T-cell (primary cell): Measurements from ENCODE around the gene MTERF2. TPM values are rescaled to one million over a fixed set of nuclear protein-coding genes. Genes with fewer than 3 reads are reported as not detected.
"Not testable (repeated sequence)": the region's sequence is repeated elsewhere in the genome, so short reads cannot be mapped to it uniquely, and the experiment has no call there.

Experiments used
- ATAC-seq, 4 experiments: fragments of 200-7000 bp in 3 of 4; fragments of 150-1000 bp in 1 of 4; cut with Tn5 transposase; replicated peaks in 1 of 4; 1 replicate in 3 of 4; 2 replicates in 1 of 4; pipeline ENCODE4 v1.10.0; 2021; ENCODE audit warnings: moderate library complexity in 3 of 4, mild to moderate bottlenecking in 2 of 4, moderate number of reproducible peaks in 1 of 4
- CTCF ChIA-PET, 2 donors: fragments of 300-600 bp; sonication (Branson Sonifier 250); formaldehyde crosslinking; loops; one replicate each; lab custom pipeline; 2022; ENCODE audit warnings: antibody characterized with exemption in 2 of 2; lab: Charles Lee
- POLR2A ChIA-PET, 2 donors: fragments of 300-600 bp; sonication (Branson Sonifier 250); formaldehyde crosslinking; loops; one replicate each; lab custom pipeline; 2022; ENCODE audit warnings: antibody characterized with exemption in 2 of 2; lab: Charles Lee
- DNase-seq, 35 experiments: peaks; one replicate each; pipeline versions ENCODE4 v3.0.0 to v3.0.0-alpha.2; 2013 to 2023
- H3K27ac ChIP-seq: one replicate; pipeline ENCODE4 v1.5.1; 2013; ENCODE audit warnings: low read length
- H3K27me3 ChIP-seq, 2 experiments: replicated peaks in 1 of 2; 1 replicate in 1 of 2; 2 replicates in 1 of 2; pipeline versions ENCODE4 v1.6.1 to v1.7.0; 2013; ENCODE audit warnings: low read length in 1 of 2, mixed read lengths in 1 of 2; ENCODE audit not compliant: control insufficient read depth in 2 of 2, insufficient read depth in 2 of 2; ENCODE audit errors: extremely low read depth in 1 of 2
- H3K36me3 ChIP-seq, 2 donors: 1 replicate in 1 of 2; 2 replicates in 1 of 2; pipeline versions ENCODE4 v1.6.1 to v1.7.0; 2013; ENCODE audit warnings: low read length in 1 of 2; ENCODE audit not compliant: control insufficient read depth in 2 of 2, insufficient read depth in 1 of 2; ENCODE audit errors: extremely low read depth in 1 of 2
- H3K4me1 ChIP-seq, 2 experiments: 1 replicate in 1 of 2; 2 replicates in 1 of 2; pipeline versions ENCODE4 v1.6.1 to v1.7.0; 2013; ENCODE audit warnings: low read length in 2 of 2, mixed read lengths in 1 of 2; ENCODE audit not compliant: insufficient read depth in 2 of 2, control insufficient read depth in 1 of 2; ENCODE audit errors: extremely low read depth in 1 of 2
- H3K4me3 ChIP-seq, 2 donors: 1 replicate in 1 of 2; 2 replicates in 1 of 2; pipeline versions ENCODE4 v1.5.1 to v1.7.0; 2013; ENCODE audit warnings: mild to moderate bottlenecking in 2 of 2, low read length in 1 of 2, moderate library complexity in 1 of 2; ENCODE audit not compliant: control insufficient read depth in 1 of 2; ENCODE audit errors: extremely low read depth in 1 of 2
- H3K9me3 ChIP-seq: 2 replicates; pipeline ENCODE4 v1.7.0; 2013
- H3K27ac Mint-ChIP-seq, 2 donors: one replicate each; pipeline ENCODE4 v1.8.0; 2020 to 2021; ENCODE audit warnings: mild to moderate bottlenecking in 2 of 2, mixed read lengths in 2 of 2
- H3K27me3 Mint-ChIP-seq, 2 donors: one replicate each; pipeline ENCODE4 v1.8.0; 2021 to 2022; ENCODE audit warnings: mixed read lengths in 2 of 2
- H3K36me3 Mint-ChIP-seq: one replicate; pipeline ENCODE4 v1.8.0; 2021; ENCODE audit warnings: mixed read lengths
- H3K4me1 Mint-ChIP-seq, 3 donors: one replicate each; pipeline ENCODE4 v1.8.0; 2020 to 2022; ENCODE audit warnings: mixed read lengths in 3 of 3, mild to moderate bottlenecking in 1 of 3
- H3K4me3 Mint-ChIP-seq, 3 donors: one replicate each; pipeline ENCODE4 v1.8.0; 2020 to 2022; ENCODE audit warnings: mild to moderate bottlenecking in 3 of 3, mixed read lengths in 3 of 3, moderate library complexity in 3 of 3
- H3K9me3 Mint-ChIP-seq, 3 donors: one replicate each; pipeline ENCODE4 v1.8.0; 2020 to 2022; ENCODE audit warnings: mixed read lengths in 3 of 3
- WGBS: methylation state at CpG from one replicate; pipeline ENCODE4 v1.1.5; 2013; ENCODE audit warnings: missing lambda C conversion rate; ENCODE audit not compliant: insufficient coverage; 5-methylcytosine and 5-hydroxymethylcytosine counted together
- total RNA-seq, 35 experiments: library from RNA in 6 of 35; stranded (reverse) in 6 of 35; fragments of 120-200 nt in 1 of 35; gene quantifications; one replicate each; pipeline versions ENCODE4 v1.2.1 to v1.2.4 and lab custom pipeline; 2013 to 2026

Gene MTERF2
- total RNA-seq, 5 donors from 2014 or later (not counting 1 experiment from before 2014, with no cell fraction given), result 7.4 to 11.5 (median 8.8) TPM

DNA sequence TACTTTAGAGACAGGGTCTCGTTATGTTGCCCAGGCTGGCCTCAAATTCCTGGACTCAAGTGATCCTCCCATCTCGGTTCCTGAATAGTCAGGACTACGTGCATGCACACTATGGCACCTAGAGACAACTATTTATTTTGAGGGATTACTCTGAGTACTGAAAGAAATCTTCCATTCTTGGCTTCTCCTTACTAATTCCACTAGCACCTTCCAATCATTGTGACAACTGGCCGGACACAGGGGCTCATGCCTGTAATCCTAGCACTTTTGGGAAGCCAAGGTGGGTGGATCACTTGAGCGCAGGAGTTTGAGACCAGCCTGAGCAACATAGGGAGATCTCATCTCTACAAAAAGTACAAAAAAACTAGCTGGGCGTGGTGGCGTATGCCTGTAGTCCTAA is 42.1 kb upstream of the MTERF2 start:
- Histone ChIP-seq H3K27me3 (no peaks in the 10 kb centered on the region), H3K36me3 (no peaks in the 10 kb centered on the region), H3K27ac (peak overlapping the region; percentile 92), H3K4me1 (peaks cover 0 to 8% of the 10 kb centered on the region in 2 experiments), H3K9me3 (no peaks in the 10 kb centered on the region), H3K4me3 (no peak overlapping the region)
- no peaks in the 10 kb centered on the region for H3K9me3 Mint-ChIP-seq
- DNase-seq (no peak), ATAC-seq (no peak)
- peaks cover 42 to 74% (median 59%) of the 10 kb centered on the region in 3 donors for H3K4me1 Mint-ChIP-seq
- peak overlapping the region; percentile 44 to 61 for H3K27ac Mint-ChIP-seq
- no peaks in the 10 kb centered on the region for H3K27me3 Mint-ChIP-seq
- peaks cover 7% of the 10 kb centered on the region for H3K36me3 Mint-ChIP-seq
- CTCF ChIA-PET, result interaction anchor here in 1 of 2 donors (0.7 kb wide), 1 partner anchor 32 kb away, joined by 7 read pairs; no protein-coding TSS in a partner anchor
- POLR2A ChIA-PET, result no interaction called here
- WGBS, result 100% methylated on average over 3 of the region's 7 CpGs
- no peak overlapping the region for H3K4me3 Mint-ChIP-seq

- H3K27me3 Mint-ChIP-seq, result no peaks in the 10 kb centered on the region
- POLR2A ChIA-PET, result interaction anchor here (0.6 to 0.8 kb wide), 5 partner anchors 18 to 726 kb away, joined by 3 to 4 read pairs (median 3); partner anchors contain the start of gene MTERF2 (in 1 of the 2)
- peak overlapping the region; percentile 94 to 95 for H3K27ac Mint-ChIP-seq
- CTCF ChIA-PET, result interaction anchor here in 1 of 2 donors (1.0 to 1.1 kb wide), 2 partner anchors 59 to 64 kb away, joined by 3 to 9 read pairs; no protein-coding TSS in a partner anchor
- H3K27me3 ChIP-seq, result no peaks in the 10 kb centered on the region
- peak overlapping the region; percentile 15 to 61 (median 31) for H3K4me3 Mint-ChIP-seq
- H3K4me1 ChIP-seq, result peaks cover 0 to 8% of the 10 kb centered on the region in 2 experiments
- no peaks in the 10 kb centered on the region for H3K9me3 ChIP-seq
- peaks cover 34 to 79% (median 61%) of the 10 kb centered on the region in 3 donors for H3K4me1 Mint-ChIP-seq
- WGBS, result no CpG with 5 or more reads among the region's 2 CpGs
- H3K4me3 ChIP-seq, result no peak overlapping the region
- peak overlapping the region; percentile 92 for H3K27ac ChIP-seq
- peaks cover 3% of the 10 kb centered on the region for H3K36me3 Mint-ChIP-seq
- H3K9me3 Mint-ChIP-seq, result no peaks in the 10 kb centered on the region
- no peaks in the 10 kb centered on the region for H3K36me3 ChIP-seq
- ATAC-seq, result peak; percentile 80 to 91 (median 86)
- DNase-seq, result peak in 11 of 35 experiments; percentile 2 to 83 (median 16)
These were observed 40.7 kb upstream of the MTERF2 start for GRCh38 chr12:107027636-107028053.

- H3K4me3 ChIP-seq, result no peak overlapping the region
- no peaks in the 10 kb centered on the region for H3K27me3 ChIP-seq
- peak; percentile 18 to 53 (median 37) for ATAC-seq
- peak overlapping the region; percentile 92 for H3K27ac ChIP-seq
- Mint-ChIP-seq H3K4me3 (peak overlapping the region in 2 of 3 donors; percentile 31 to 61), H3K36me3 (peaks cover 3% of the 10 kb centered on the region), H3K27ac (peak overlapping the region; percentile 94 to 95), H3K27me3 (no peaks in the 10 kb centered on the region), H3K4me1 (peaks cover 30 to 76% (median 57%) of the 10 kb centered on the region in 3 donors), H3K9me3 (no peaks in the 10 kb centered on the region)
- POLR2A ChIA-PET, result interaction anchor here (0.6 to 0.8 kb wide), 5 partner anchors 19 to 725 kb away, joined by 3 to 4 read pairs (median 3); partner anchors contain the start of gene MTERF2 (in 1 of the 2)
- no CpG with 5 or more reads among the region's 4 CpGs for WGBS
- CTCF ChIA-PET, result interaction anchor here in 1 of 2 donors (1.0 to 1.1 kb wide), 2 partner anchors 59 to 65 kb away, joined by 3 to 9 read pairs; no protein-coding TSS in a partner anchor
- H3K4me1 ChIP-seq, result peaks cover 0 to 8% of the 10 kb centered on the region in 2 experiments
- H3K9me3 ChIP-seq, result no peaks in the 10 kb centered on the region
- H3K36me3 ChIP-seq, result no peaks in the 10 kb centered on the region
- DNase-seq, result peak in 1 of 35 experiments; percentile 11
These were observed 40.1 kb upstream of the MTERF2 start for GRCh38 chr12:107026806-107027635.

DNA sequence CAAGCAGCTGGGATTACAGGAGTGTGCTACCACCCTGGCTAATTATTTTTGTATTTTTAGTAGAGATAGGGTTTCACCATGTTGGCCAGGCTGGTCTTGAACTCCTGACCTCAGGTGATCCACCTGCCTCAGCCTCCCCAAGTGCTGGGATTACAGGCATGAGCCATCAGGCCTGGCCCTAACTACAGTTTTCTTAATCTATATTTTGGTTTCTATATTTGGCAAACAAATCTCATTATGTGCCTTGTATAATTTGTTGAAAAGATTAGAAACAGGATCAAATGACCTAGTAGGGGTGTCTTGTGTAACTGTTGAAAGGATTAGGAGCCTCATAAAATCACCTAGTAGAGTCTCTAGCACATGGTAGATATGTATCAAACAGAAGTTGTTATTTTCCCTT is 39.4 kb upstream of the MTERF2 start:
- DNase-seq, H3K27me3 Mint-ChIP-seq, H3K4me1 ChIP-seq, H3K9me3 Mint-ChIP-seq, H3K36me3 ChIP-seq, H3K36me3 Mint-ChIP-seq, POLR2A ChIA-PET, H3K27me3 ChIP-seq, ATAC-seq, H3K4me3 ChIP-seq, H3K9me3 ChIP-seq, H3K4me3 Mint-ChIP-seq, CTCF ChIA-PET: not testable (repeated sequence)
- H3K27ac ChIP-seq, result peak overlapping the region; percentile 92
- Mint-ChIP-seq H3K27ac (peak overlapping the region; percentile 94 to 95), H3K4me1 (peaks cover 25 to 72% (median 52%) of the 10 kb centered on the region in 3 donors)

DNA sequence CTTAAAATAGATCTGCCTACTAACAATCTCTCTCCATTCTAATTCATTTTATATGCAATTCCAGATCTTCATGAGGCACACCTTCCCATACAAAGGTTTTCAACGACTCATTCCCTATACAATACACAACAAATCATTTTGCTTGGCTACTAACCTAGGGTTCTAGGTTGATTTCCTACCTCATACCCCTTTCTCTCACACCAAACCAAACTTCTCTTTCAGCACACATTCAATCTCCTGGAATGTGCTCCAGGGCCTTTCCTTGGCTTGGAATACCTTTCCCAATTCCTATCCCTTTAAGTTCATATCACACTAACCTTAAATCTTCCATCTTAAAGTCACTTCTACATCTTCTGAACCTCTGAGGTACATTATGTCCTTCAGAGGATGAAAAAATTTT is 38.7 kb upstream of the MTERF2 start:
- Histone ChIP-seq H3K4me3 (no peak overlapping the region), H3K4me1 (peaks cover 0 to 8% of the 10 kb centered on the region in 2 experiments), H3K27ac (peak overlapping the region; percentile 57), H3K9me3 (no peaks in the 10 kb centered on the region), H3K36me3 (peaks cover 0 to 2% of the 10 kb centered on the region in 2 donors), H3K27me3 (no peaks in the 10 kb centered on the region)
- ChIA-PET POLR2A (no interaction called here), CTCF (no interaction called here)
- H3K9me3 Mint-ChIP-seq, result no peaks in the 10 kb centered on the region
- no peaks in the 10 kb centered on the region for H3K27me3 Mint-ChIP-seq
- ATAC-seq (no peak), DNase-seq (no peak)
- H3K4me3 Mint-ChIP-seq, result no peak overlapping the region
- peaks cover 23 to 66% (median 47%) of the 10 kb centered on the region in 3 donors for H3K4me1 Mint-ChIP-seq
- 86% methylated on average over 1 of the region's 1 CpG for WGBS
- peak overlapping the region in 1 of 2 donors; percentile 69 for H3K27ac Mint-ChIP-seq
- H3K36me3 Mint-ChIP-seq, result peaks cover 9% of the 10 kb centered on the region

DNA sequence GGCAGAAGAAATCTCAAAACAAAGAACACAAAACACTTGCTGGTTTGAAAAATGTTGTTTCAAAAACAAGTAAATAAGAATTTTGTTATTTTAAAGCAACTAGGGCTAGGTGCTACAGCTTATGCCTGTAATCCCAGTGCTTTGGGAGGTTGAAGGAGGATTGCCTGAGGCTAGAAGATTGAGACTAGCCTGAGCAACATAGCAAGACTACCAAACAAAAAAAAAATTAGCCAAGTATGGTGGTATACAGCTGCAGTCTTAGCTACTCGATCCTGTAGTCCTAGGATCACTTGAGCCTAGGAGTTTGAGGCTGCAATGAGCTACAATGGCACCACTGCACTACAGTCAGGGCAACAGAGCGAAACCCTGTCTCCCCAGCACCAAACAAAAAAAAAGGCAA is 32.6 kb upstream of the MTERF2 start:
- no peaks in the 10 kb centered on the region for H3K4me1 ChIP-seq
- no peak overlapping the region for H3K4me3 ChIP-seq
- DNase-seq (no peak), ATAC-seq (no peak)
- no peaks in the 10 kb centered on the region for H3K9me3 ChIP-seq
- peaks cover 0 to 16% (median 3%) of the 10 kb centered on the region in 3 donors for H3K4me1 Mint-ChIP-seq
- H3K36me3 Mint-ChIP-seq, result peaks cover 39% of the 10 kb centered on the region
- H3K9me3 Mint-ChIP-seq, result no peaks in the 10 kb centered on the region
- no peaks in the 10 kb centered on the region for H3K27me3 ChIP-seq
- H3K4me3 Mint-ChIP-seq, result no peak overlapping the region
- H3K36me3 ChIP-seq, result peaks cover 6% of the 10 kb centered on the region in 2 donors
- H3K27ac ChIP-seq, result no peak overlapping the region
- H3K27ac Mint-ChIP-seq, result no peak overlapping the region
- POLR2A ChIA-PET, result no interaction called here
- CTCF ChIA-PET, result interaction anchor here in 1 of 2 donors (0.7 kb wide), 1 partner anchor 1062 kb away, joined by 3 read pairs; no protein-coding TSS in a partner anchor
- H3K27me3 Mint-ChIP-seq, result no peaks in the 10 kb centered on the region
- 100% methylated on average over 1 of the region's 2 CpGs for WGBS
